HG03457 (cell line): ENCODE data around the gene CIAO2B.
"Not testable (repeated sequence)": the region's sequence is repeated elsewhere in the genome, so short reads cannot be mapped to it uniquely, and the experiment has no call there.

Experiments
- ATAC-seq: cut with Tn5 transposase; IDR thresholded peaks from one replicate; pipeline ENCODE4 v1.9.1; 2021; ENCODE audit warnings: moderate number of reproducible peaks; ENCODE audit not compliant: unreplicated experiment

CIAO2B gene

DNA sequence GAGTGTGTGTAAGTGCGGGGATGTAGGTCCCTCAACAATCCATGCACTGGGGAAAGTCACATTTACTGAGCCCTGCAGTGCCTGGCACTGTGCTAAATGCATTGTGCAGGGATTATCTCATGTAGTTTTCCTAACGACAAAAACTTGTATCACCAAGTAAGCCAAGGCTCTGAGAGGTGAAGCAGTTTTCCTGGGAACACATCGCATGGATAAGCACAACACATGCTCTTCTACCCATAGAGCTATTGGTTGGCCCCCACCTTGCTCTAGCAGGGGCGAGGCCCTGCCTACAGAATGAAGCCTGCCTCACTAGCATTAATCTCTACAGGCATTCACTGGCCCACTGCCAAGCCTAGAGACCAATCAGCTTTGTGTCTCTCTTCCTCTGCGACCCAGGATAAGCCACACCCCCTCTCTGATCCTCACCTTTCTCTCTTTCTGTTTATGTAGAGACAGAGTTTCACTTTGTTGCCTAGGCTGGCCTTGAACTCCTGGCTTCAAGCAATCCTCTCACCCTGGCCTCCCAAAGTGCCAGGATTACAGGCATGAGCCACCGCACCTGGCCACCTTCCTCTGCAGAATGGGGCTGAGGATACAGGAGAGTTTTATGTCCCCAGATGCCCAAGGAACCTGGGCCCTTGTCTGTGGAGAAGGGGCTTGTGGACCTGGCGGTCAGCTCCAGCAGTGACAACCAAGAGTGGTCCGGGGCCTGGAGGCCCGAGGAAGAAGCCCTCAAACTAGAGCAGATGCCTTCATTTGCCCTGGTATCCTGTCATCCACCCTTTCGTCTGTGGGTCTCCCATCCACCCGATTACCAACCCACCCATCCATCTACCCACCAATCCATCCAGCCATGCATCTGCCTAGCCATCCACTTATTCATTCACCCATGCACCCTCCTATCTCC, 28.3 kb downstream of the CIAO2B start:
- no peak for ATAC-seq

GRCh38 chr16:66904846-66905632, 29.2 kb downstream of the CIAO2B start:
- ATAC-seq, result no peak

DNA sequence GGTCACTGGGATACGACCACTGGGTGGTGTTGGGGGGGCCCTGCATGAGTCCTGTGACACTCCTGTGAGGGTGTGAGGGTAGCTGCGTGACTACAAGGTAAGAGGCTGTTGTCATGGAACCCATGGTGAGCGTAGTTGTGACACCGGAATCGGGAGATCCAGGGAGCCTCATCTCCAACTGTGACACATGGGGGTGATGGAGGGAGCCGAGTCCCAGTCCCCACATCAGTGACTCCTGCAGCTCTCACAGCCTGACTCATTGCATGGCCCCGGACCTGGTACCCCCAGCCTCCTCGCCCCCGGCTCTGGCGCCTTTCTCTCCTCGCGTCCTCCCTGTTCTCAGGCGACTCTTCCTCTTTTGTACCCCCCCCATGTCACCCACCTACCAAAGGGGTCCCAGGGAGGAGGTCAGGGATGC, 29.8 kb downstream of the CIAO2B start:
- no peak for ATAC-seq

DNA sequence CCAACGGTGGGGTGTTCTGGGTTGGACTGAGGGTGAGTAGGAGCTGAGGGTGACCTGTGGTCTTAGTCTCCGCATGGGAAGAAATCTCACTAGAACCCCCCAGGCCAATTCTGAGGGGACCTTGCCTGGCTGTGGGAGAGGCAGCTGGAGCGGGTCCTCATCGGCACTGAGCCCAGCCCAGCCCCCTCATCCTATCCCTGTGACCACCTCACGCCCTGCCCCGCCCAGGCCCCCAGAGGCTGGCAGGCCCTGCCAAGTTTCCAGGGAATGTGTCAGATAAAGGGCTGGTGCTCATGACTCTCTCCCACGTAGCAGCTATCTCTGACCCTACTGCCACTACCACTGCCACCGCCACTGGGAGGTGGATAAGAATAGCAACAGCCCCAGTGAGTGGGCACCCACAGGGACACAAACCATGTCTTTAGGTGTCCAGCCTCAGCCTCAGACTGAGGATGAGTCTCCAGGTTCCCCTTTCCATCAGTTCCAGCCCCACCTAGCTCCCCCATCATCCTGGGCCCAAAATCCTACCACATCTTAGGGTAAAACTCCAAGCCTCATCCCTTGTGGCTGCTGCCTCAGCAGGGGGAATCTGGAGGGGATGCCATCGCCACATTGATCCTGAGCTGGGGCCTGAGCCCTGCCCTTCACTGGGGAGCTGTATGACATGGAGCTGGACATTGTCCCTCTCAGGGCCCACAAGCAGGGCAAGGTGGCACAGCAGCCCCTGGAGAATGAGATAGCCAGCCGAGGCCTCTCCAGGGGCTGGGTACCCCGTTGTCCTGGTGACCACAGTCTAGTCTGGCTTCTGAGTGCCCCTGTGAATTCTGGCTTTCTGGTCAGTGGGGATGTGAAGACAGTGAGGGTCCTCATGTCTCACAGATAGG, 30.4 kb downstream of the CIAO2B start:
- ATAC-seq, result no peak

DNA sequence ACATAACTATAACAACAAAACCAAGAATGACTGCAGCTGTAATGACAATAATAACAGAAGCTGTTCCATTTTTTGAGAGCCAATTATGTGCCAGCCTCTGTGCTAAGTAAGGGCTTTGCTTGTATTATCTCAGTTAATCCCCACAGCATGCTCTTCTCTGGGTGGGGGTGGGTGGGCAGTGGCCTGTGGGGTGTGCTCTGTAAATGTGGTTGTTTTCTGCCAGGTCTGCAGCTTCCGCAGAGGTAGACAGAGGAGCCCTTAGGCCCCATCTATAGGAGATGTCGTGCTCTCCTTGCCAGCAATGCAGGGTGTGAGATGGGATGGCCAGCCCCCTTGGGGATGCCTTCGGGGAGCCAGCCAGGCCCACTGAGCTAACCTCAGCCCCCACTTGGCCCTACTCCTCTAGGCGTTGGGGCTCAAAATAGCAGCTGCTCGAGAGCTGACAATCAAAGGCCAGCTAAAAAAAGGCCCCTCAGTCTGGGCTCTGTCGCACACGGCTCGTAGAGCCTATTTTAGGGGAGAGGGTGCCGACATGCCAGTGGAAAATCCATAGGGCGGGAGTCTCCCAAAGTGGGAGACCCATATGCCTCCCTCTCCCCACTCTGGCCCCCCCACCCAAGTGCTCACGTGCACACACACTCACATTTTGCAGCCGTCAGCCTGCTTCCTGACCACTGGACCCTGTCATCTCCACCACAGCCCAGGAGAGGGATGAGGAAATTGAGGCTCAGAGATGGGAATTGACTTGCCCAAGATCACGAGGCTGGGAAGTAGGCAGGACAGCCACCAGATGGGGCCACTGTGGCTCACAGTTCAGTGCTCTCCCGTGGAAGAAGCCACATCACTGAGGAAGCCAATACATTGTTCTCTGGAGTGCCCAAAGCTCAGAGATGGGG, 31.3 kb downstream of the CIAO2B start:
- no peak for ATAC-seq

- ATAC-seq, result no peak
These were observed 32.6 kb downstream of the CIAO2B start for GRCh38 chr16:66901626-66902025.

DNA sequence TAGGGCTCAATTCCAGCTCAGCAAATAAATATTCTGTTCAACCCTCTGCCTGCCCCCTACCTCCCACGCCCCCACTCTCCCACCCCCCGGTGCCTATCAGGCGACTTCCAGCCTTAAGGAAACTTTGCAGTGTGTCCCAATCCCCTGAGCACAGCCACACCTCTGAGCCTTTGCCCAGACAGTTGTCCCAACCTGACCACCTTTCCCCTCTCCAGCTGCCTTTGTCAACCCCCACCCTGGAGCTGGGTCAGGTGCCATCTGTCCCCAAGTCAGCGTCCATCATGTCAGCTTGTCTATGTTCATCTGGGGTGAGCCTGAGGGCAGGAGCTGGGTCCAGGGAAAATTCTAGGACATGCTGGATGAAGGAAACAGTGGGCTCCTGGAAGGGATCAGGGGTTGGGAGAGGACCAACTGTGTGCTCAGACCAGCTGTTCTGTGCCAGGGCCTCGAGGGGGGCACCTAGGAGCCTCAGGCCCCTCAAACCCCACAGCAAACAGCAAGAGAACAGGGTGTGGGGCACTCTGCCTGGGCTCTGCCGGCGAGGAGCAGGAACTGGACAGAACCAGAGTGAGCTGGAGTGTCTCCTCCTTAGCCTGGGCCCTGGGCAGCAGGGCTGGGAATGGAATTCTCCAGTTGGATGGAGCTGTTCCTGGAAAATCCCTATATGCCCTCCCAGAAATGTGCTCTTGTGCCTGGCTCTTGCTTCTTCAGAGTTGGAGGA, 33.3 kb downstream of the CIAO2B start:
- no peak for ATAC-seq

DNA sequence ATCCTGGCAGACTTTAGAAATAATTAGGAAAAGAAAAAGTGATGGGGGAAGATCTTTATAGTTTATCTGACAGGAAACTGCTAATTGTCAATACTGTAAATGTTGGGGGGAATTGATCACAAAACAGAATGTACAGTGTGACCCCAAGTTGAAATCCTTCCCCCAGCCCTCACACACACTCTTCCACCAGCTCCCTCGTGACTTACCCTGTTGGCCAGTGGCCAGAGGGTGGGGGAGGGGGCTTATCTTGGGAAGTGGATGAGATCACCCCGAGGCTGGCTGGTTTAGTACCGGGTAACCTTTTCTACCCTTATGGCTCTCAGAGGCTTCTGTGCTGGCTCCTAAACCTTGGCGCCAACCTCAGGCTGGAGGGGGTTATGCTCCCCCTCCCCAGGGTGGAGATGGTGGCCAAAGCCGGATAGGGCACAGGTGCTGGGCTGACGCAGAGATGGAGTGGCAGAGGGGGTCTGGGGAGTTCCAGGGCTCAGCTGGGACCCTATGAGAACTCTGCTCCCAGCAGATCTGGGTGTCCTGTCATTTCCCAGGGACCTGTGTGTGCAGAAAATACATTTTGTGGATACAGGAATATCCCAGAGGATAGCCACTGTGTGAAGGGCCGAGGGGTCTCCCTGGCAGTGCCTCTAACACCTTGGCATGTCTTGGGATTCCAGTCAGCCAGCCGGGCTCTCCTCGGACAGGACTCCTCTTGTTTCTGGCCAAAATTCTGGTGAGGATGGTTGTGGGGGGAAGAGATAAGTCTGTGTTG, 34.1 kb downstream of the CIAO2B start:
- no peak for ATAC-seq

DNA sequence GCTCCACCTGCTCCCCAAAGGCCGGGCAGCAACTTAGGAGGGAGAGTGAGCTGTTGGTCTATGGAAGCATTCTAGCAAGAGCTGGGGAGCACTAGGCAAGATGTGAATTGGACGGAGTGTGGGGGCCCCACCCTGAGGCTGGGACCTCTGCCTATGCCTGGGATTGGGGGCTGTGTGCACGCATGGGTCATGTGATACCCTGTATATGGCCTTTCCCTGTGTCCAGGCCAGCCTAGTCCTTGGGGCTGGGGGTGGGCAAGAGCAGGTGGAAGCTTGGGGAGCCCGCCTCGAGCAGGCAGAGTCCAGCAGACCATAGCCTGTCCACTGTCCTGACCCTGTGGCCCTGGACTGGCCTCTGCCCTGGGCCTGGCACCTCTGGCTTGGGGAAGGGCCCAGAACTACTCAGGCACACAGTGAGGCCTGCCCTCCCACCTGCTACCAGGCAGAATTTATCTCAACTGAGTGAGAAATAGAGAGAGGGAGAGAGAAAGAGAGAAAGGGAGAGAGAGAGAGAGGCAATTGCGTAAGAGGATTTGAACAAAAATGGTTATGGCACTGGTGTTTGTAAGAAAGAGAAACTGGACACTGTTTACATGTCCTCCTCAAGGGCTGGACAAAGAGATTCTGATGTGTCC, 34.8 kb downstream of the CIAO2B start:
- ATAC-seq, result no peak

GRCh38 chr16:66898933-66899309, 35.3 kb downstream of the CIAO2B start:
- ATAC-seq, result no peak

DNA sequence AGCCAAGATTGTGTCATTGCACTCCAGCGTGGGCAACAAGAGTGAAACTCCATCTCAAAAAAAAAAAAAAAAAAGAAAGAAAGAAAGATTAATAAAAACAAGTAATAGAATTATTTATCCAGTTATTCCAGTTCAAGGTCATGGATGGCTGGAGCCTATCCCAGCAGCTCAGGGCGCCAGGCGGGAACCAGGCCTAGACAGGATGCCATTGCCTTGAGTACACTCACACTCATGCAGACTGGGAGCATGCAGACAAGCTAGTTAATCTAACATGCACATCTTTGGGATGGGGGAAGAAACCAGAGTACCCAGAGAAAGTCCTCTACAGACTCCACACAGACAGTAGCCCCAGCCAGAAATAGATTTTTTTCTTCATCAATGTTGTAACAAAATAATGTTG, 36.0 kb downstream of the CIAO2B start:
- ATAC-seq, result no peak

- not testable (repeated sequence) for ATAC-seq
These were observed 37.5 kb downstream of the CIAO2B start for GRCh38 chr16:66896682-66897081.

DNA sequence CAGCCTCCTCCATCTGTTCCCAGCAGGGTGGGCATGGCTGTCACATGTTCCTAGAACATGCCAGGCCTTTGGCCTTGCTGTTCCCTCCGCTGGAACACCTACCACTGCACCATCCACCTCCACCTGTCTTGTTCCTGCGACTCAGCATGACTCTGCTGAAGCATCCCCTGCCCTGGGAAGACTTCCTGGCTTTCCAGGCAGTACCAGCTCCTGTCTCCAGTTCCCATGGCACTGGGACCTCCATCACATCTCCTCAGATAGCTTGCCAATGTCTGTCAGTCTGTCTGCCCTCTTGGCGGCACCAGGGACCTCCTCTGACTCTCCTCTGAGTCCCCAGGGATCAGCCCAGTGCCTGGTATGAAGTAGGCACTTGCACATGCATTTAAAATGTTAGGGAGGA, 38.2 kb downstream of the CIAO2B start:
- no peak for ATAC-seq

DNA sequence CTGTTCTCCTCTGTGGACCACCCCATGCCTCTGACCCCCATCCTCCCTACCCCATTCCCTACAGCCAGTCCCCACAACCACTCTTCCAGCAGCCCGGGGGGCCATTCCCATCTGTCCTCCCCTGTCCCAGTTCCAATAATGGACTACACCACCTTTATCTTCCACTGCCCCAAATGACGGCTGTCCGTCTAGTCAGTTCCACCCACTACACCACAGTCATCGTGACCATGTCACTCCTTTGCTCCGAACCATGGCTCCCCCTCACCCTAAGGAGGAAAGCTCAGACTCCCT, 38.6 kb downstream of the CIAO2B start:
- no peak for ATAC-seq

DNA sequence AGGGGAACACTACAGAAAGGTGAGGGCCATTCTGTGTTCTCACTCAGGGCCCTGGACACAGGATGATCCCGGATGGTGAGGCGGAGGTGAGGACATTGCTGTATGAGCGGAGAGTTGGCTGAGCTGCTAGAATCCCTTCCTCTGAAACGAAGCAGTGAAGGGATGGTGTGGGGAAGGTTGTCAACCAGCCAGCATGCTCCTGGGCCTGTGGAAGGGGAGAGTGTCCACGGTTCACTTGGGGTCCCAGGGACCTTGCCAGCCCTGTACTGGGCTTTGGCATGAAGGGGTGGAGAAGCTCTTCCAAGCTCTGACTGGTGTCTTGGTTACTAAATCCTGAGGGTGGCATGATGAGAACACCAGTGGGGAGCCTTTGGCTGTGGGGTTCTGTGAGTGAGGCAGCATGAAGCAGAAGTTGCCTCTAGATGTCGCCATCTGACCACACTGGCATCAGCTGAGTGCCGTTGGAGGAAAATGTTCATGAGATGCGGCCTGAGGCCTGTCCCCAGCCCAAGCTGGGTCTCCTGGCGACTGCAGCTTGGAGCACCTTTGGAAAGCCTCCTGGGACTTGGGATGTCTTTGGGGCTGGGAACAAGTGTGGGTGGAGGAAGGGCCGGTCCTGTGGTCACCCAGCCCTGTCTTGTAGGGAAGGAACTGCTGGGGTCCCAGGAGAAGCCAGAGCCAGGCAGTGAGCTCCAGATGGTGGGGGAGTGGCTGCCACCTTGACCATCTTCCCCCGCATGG, 39.1 kb downstream of the CIAO2B start:
- no peak for ATAC-seq

GRCh38 chr16:66894055-66894454, 40.1 kb downstream of the CIAO2B start:
- ATAC-seq, result no peak

GRCh38 chr16:66891797-66892196, 42.4 kb downstream of the CIAO2B start:
- ATAC-seq, result no peak

DNA sequence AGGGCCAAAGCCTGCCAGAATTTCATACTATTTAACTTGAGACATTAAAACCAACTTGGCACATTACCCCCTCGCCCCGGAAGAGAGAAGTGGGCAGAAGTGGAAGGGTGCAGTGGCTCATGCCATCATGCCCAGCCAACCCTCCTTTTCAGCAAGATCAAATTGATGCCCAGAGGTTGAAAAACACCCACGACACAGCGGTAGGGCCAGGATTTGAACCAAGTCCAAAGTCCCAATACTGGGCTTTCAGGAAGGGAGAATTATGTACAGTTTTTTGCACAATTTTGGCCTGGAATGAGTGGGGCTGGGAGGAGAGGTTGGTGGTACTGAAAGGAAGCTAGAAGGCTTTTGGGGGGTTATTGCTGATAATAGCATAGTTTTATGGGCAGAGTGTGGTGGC, 42.8 kb downstream of the CIAO2B start:
- no peak for ATAC-seq
